Measurements from ENCODE around the gene CCL19. TPM values are rescaled to one million over a fixed set of nuclear protein-coding genes. Genes with fewer than 3 reads are reported as not detected.
A peak's percentile ranks its signal among the peaks of the same experiment; 100 is the strongest.
"Not testable (repeated sequence)": the region's sequence is repeated elsewhere in the genome, so short reads cannot be mapped to it uniquely, and the experiment has no call there.

The CCL19 gene
- not detected for total RNA-seq
- polyA plus RNA-seq, result not detected

DNA sequence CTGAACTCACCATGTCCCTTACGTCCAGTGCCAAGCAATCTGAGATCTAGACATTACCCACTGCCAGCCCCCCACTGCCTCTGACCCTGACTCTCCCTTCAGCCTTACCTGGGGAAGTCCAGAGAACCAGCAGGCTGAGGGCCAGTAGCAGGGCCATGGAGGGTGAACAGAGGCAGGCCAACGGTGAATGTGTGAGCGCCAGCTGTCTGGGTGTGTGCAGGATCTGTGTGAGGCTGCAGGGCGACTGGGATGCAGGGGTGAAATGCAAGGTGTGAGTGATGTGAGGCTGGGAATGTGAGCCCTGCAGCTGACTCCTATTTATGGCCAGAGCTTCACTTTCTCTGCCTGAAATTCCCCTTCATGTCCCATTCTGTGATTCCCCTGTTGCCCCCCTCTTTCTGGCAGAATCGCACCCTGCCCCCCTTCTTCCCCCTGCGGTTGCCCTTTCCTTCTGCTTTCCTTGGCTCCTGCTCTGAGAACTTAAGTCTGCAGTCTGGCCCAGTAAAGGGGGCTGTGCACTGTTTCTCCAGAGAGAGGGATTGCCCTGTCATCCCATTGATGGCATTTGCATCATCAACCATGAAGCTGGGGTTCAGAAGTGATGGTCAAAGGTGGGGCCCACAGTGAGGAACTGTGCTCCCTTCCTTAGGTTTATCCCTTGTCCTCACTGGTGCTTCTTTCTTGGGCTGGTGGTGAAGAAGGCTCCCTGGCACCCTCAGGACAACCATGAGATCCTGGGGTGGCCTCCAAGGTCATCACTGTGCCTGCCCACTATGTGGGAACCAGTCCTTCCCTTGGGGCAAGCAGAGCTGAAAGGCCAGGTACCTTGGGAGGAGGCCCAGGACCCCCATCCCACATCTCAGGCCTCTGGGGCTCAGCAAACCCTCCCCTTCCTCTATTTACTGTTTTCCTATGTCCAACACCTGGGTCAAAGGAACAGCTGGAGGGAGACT, at the start of gene CCL19:
TSS of gene CCL19 (minus strand) at position 294 of the 953 bp plus-strand sequence. CDS start at position 157, 137 bp downstream.
- no peak within 1 kb of the TSS for H3K4me3 ChIP-seq (ENCODE audit: low read depth, low read length)
- H3K27ac Mint-ChIP-seq, result peak within 1 kb of the TSS in 1 of 3 donors; percentile 60
- H3K9me3 ChIP-seq (ENCODE audit: control insufficient read depth in 2 of 2, low read length in 2 of 2), result no peaks in the 10 kb centered on the region
- no peaks in the 10 kb centered on the region for H3K27me3 Mint-ChIP-seq
- no peak within 1 kb of the TSS for H3K27ac ChIP-seq (ENCODE audit: insufficient read depth, low read length, poor library complexity, severe bottlenecking)
- peaks cover 4% of the 10 kb centered on the region for H3K36me3 Mint-ChIP-seq
- H3K36me3 ChIP-seq (ENCODE audit: control insufficient read depth, insufficient read depth, low read length), result no peaks in the 10 kb centered on the region
- no peaks in the 10 kb centered on the region for H3K9me3 Mint-ChIP-seq
- H3K27me3 ChIP-seq (ENCODE audit: control insufficient read depth, insufficient read depth, low read length), result no peaks in the 10 kb centered on the region
- no peaks in the 10 kb centered on the region for H3K4me1 Mint-ChIP-seq
- ATAC-seq (ENCODE audit: low read depth in 2 of 2), result no peak
- H3K4me3 Mint-ChIP-seq, result no peak within 1 kb of the TSS
- no peak for DNase-seq
- H3K4me1 ChIP-seq (ENCODE audit: control insufficient read depth, insufficient read depth, low read length, poor library complexity, severe bottlenecking), result no peaks in the 10 kb centered on the region

GRCh38 chr9:34740176-34740575, 49.1 kb upstream of the CCL19 start:
- H3K4me1 Mint-ChIP-seq; H3K4me3 Mint-ChIP-seq; H3K9me3 ChIP-seq (ENCODE audit: control insufficient read depth in 2 of 2, low read length in 2 of 2); ATAC-seq (ENCODE audit: low read depth in 2 of 2); H3K4me1 ChIP-seq (ENCODE audit: control insufficient read depth, insufficient read depth, low read length, poor library complexity, severe bottlenecking); H3K27ac Mint-ChIP-seq; H3K36me3 Mint-ChIP-seq; H3K27ac ChIP-seq (ENCODE audit: insufficient read depth, low read length, poor library complexity, severe bottlenecking); H3K36me3 ChIP-seq (ENCODE audit: control insufficient read depth, insufficient read depth, low read length); H3K9me3 Mint-ChIP-seq; DNase-seq; H3K4me3 ChIP-seq (ENCODE audit: low read depth, low read length); H3K27me3 ChIP-seq (ENCODE audit: control insufficient read depth, insufficient read depth, low read length): not testable (repeated sequence)
- H3K27me3 Mint-ChIP-seq, result peaks cover 12% of the 10 kb centered on the region

DNA sequence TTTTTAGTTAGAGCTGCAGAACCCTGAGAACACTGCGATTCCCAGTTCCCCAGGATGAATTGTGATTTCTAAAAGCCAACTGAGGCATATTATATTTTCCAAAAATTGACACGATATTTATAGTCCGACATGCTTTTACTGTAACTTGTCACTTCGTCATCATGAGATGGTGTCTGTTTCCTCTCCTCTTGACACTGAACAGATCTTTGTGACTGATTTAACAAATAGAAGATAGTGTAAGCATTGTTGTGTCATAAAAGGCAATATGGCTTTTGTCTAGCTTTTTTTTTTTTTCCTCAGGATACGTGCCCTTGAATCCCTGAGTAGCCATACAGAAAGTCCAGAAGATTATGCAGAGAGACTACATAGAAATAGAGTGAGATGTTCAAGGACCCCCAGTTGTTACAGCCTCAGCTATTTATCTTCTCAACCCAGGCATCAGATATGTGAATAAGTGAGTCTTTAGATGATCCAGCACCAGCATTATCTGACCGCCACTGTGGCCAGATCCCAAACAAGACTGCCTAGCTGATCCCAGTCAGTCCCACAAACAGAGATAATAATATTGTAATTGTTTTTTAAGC, 46.7 kb upstream of the CCL19 start:
- Histone ChIP-seq H3K36me3 (ENCODE audit: control insufficient read depth, insufficient read depth, low read length) (no peaks in the 10 kb centered on the region), H3K9me3 (ENCODE audit: control insufficient read depth in 2 of 2, low read length in 2 of 2) (no peaks in the 10 kb centered on the region), H3K27ac (ENCODE audit: insufficient read depth, low read length, poor library complexity, severe bottlenecking) (no peak overlapping the region), H3K4me3 (ENCODE audit: low read depth, low read length) (no peak overlapping the region), H3K4me1 (ENCODE audit: control insufficient read depth, insufficient read depth, low read length, poor library complexity, severe bottlenecking) (no peaks in the 10 kb centered on the region), H3K27me3 (ENCODE audit: control insufficient read depth, insufficient read depth, low read length) (peaks cover 1% of the 10 kb centered on the region)
- DNase-seq, result no peak
- H3K27me3 Mint-ChIP-seq, result peaks cover 6% of the 10 kb centered on the region
- H3K4me1 Mint-ChIP-seq, result no peaks in the 10 kb centered on the region
- ATAC-seq (ENCODE audit: low read depth in 2 of 2), result no peak
- H3K27ac Mint-ChIP-seq, result no peak overlapping the region
- H3K4me3 Mint-ChIP-seq, result no peak overlapping the region
- no peaks in the 10 kb centered on the region for H3K9me3 Mint-ChIP-seq
- H3K36me3 Mint-ChIP-seq, result no peaks in the 10 kb centered on the region

- ATAC-seq (ENCODE audit: low read depth in 2 of 2) (no peak), DNase-seq (no peak)
- peaks cover 17% of the 10 kb centered on the region for H3K27me3 Mint-ChIP-seq
- peaks cover 1% of the 10 kb centered on the region for H3K27me3 ChIP-seq (ENCODE audit: control insufficient read depth, insufficient read depth, low read length)
- no peak overlapping the region for H3K27ac Mint-ChIP-seq
- no peaks in the 10 kb centered on the region for H3K36me3 Mint-ChIP-seq
- no peak overlapping the region for H3K27ac ChIP-seq (ENCODE audit: insufficient read depth, low read length, poor library complexity, severe bottlenecking)
- H3K4me3 ChIP-seq (ENCODE audit: low read depth, low read length), result no peak overlapping the region
- no peaks in the 10 kb centered on the region for H3K36me3 ChIP-seq (ENCODE audit: control insufficient read depth, insufficient read depth, low read length)
- no peaks in the 10 kb centered on the region for H3K9me3 Mint-ChIP-seq
- H3K4me1 ChIP-seq (ENCODE audit: control insufficient read depth, insufficient read depth, low read length, poor library complexity, severe bottlenecking), result no peaks in the 10 kb centered on the region
- H3K4me1 Mint-ChIP-seq, result no peaks in the 10 kb centered on the region
- no peak overlapping the region for H3K4me3 Mint-ChIP-seq
- no peaks in the 10 kb centered on the region for H3K9me3 ChIP-seq (ENCODE audit: control insufficient read depth in 2 of 2, low read length in 2 of 2)
Measured at GRCh38 chr9:34734720-34735119, 43.6 kb upstream of the CCL19 start.

DNA sequence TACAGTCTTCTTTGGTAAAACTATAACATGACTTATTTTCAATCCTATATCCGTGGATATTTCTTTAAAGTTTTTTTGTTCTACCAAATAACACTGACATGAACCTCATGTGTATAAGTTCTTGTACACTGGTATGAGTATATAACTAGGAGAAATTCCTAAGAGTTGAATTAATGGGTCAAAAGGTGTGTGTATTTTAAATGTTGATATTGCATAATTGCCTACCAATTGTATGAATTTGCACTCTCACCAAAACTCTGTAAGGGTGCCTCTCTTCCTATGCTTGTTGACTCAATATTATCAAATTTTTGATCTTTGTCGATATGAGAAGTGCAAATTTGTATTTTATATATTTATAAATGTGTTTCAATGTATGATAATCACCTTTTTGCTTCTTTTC, 41.8 kb upstream of the CCL19 start:
- H3K36me3 Mint-ChIP-seq, result no peaks in the 10 kb centered on the region
- H3K27ac Mint-ChIP-seq, result no peak overlapping the region

GRCh38 chr9:34732478-34732877, 41.4 kb upstream of the CCL19 start:
- Mint-ChIP-seq H3K4me1 (no peaks in the 10 kb centered on the region), H3K27ac (no peak overlapping the region), H3K27me3 (peaks cover 20% of the 10 kb centered on the region), H3K9me3 (peaks cover 0 to 1% (median 0%) of the 10 kb centered on the region in 7 donors), H3K36me3 (no peaks in the 10 kb centered on the region), H3K4me3 (no peak overlapping the region)
- DNase-seq (no peak), ATAC-seq (ENCODE audit: low read depth in 2 of 2) (no peak)
- Histone ChIP-seq H3K36me3 (ENCODE audit: control insufficient read depth, insufficient read depth, low read length) (no peaks in the 10 kb centered on the region), H3K27ac (ENCODE audit: insufficient read depth, low read length, poor library complexity, severe bottlenecking) (no peak overlapping the region), H3K9me3 (ENCODE audit: control insufficient read depth in 2 of 2, low read length in 2 of 2) (no peaks in the 10 kb centered on the region), H3K27me3 (ENCODE audit: control insufficient read depth, insufficient read depth, low read length) (peaks cover 1% of the 10 kb centered on the region), H3K4me1 (ENCODE audit: control insufficient read depth, insufficient read depth, low read length, poor library complexity, severe bottlenecking) (no peaks in the 10 kb centered on the region), H3K4me3 (ENCODE audit: low read depth, low read length) (no peak overlapping the region)

More for the DNA sequence above, 41.8 kb upstream of the CCL19 start:
- Mint-ChIP-seq H3K9me3 (peaks cover 0 to 1% (median 0%) of the 10 kb centered on the region in 7 donors), H3K27me3 (peaks cover 20% of the 10 kb centered on the region), H3K4me1 (no peaks in the 10 kb centered on the region), H3K4me3 (no peak overlapping the region)
- ATAC-seq (ENCODE audit: low read depth in 2 of 2) (no peak), DNase-seq (no peak)
- Histone ChIP-seq H3K27ac (ENCODE audit: insufficient read depth, low read length, poor library complexity, severe bottlenecking) (no peak overlapping the region), H3K4me1 (ENCODE audit: control insufficient read depth, insufficient read depth, low read length, poor library complexity, severe bottlenecking) (no peaks in the 10 kb centered on the region), H3K9me3 (ENCODE audit: control insufficient read depth in 2 of 2, low read length in 2 of 2) (no peaks in the 10 kb centered on the region), H3K36me3 (ENCODE audit: control insufficient read depth, insufficient read depth, low read length) (no peaks in the 10 kb centered on the region), H3K27me3 (ENCODE audit: control insufficient read depth, insufficient read depth, low read length) (peaks cover 1% of the 10 kb centered on the region), H3K4me3 (ENCODE audit: low read depth, low read length) (no peak overlapping the region)

DNA sequence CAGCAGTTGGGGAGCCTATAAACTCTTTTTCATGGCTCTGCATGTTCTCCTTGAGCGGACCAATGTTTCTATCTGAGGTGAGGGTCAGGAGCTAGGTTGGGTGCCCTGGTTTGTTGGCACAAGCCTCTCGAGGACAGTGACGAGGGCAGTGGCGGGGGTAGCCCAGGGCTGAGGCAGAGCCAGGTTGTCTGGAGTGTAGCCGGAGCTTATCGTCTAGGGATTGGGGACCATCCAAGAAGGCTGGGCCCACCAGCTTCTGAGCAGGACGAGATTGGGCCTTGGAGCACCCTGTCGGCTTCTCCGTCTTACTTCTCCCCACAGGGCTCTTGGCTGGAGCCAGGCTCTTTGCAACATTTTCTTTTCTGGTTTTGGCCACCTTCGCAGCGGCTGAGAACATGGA, 32.1 kb upstream of the CCL19 start:
- no peak for ATAC-seq (ENCODE audit: low read depth in 2 of 2)
- no peaks in the 10 kb centered on the region for H3K9me3 ChIP-seq (ENCODE audit: control insufficient read depth in 2 of 2, low read length in 2 of 2)
- H3K27me3 Mint-ChIP-seq, result peaks cover 6% of the 10 kb centered on the region
- no peaks in the 10 kb centered on the region for H3K9me3 Mint-ChIP-seq
- no peak overlapping the region for H3K27ac Mint-ChIP-seq
- H3K27me3 ChIP-seq (ENCODE audit: control insufficient read depth, insufficient read depth, low read length), result no peaks in the 10 kb centered on the region
- no peaks in the 10 kb centered on the region for H3K36me3 ChIP-seq (ENCODE audit: control insufficient read depth, insufficient read depth, low read length)
- H3K4me3 ChIP-seq (ENCODE audit: low read depth, low read length), result no peak overlapping the region
- no peaks in the 10 kb centered on the region for H3K4me1 Mint-ChIP-seq
- H3K4me3 Mint-ChIP-seq, result no peak overlapping the region
- no peaks in the 10 kb centered on the region for H3K36me3 Mint-ChIP-seq
- no peak overlapping the region for H3K27ac ChIP-seq (ENCODE audit: insufficient read depth, low read length, poor library complexity, severe bottlenecking)
- H3K4me1 ChIP-seq (ENCODE audit: control insufficient read depth, insufficient read depth, low read length, poor library complexity, severe bottlenecking), result no peaks in the 10 kb centered on the region
- no peak for DNase-seq

GRCh38 chr9:34719769-34720025, 28.6 kb upstream of the CCL19 start:
- H3K36me3 ChIP-seq (ENCODE audit: control insufficient read depth, insufficient read depth, low read length); H3K9me3 ChIP-seq (ENCODE audit: control insufficient read depth in 2 of 2, low read length in 2 of 2); DNase-seq; H3K36me3 Mint-ChIP-seq; H3K4me3 ChIP-seq (ENCODE audit: low read depth, low read length); H3K27me3 ChIP-seq (ENCODE audit: control insufficient read depth, insufficient read depth, low read length); H3K4me1 Mint-ChIP-seq; H3K4me3 Mint-ChIP-seq; H3K27me3 Mint-ChIP-seq; H3K4me1 ChIP-seq (ENCODE audit: control insufficient read depth, insufficient read depth, low read length, poor library complexity, severe bottlenecking); H3K9me3 Mint-ChIP-seq; H3K27ac Mint-ChIP-seq; H3K27ac ChIP-seq (ENCODE audit: insufficient read depth, low read length, poor library complexity, severe bottlenecking); ATAC-seq (ENCODE audit: low read depth in 2 of 2): not testable (repeated sequence)
